Hematopoietic multipotent progenitor cell treated with erythropoietin and hydrocortisone succinate and interleukin-3 and kit ligand, for 6 days (in vitro differentiated cells): Measurements from ENCODE around the gene HEATR9.
"Not testable (repeated sequence)": the region's sequence is repeated elsewhere in the genome, so short reads cannot be mapped to it uniquely, and the experiment has no call there.

ENCODE experiments used
- DNase-seq: peaks from one replicate; pipeline ENCODE4 v3.0.0-alpha.2; 2015

The HEATR9 gene

GRCh38 chr17:35868737-35869136, at the start of gene HEATR9:
Gene HEATR9, minus strand, starts transcription at chr17:35868891. Its CDS starts 149 bp downstream, at chr17:35868742.
- DNase-seq = no peak

- no peak for DNase-seq
These were observed 49.0 kb upstream of the HEATR9 start for GRCh38 chr17:35917519-35918213.

- DNase-seq = no peak
These were observed 46.7 kb upstream of the HEATR9 start for GRCh38 chr17:35915153-35915964.

- no peak for DNase-seq
These were observed 45.7 kb upstream of the HEATR9 start for GRCh38 chr17:35914354-35914753.

GRCh38 chr17:35913609-35914008, 44.9 kb upstream of the HEATR9 start:
- no peak for DNase-seq

GRCh38 chr17:35912942-35913341, 44.3 kb upstream of the HEATR9 start:
- DNase-seq = no peak

- DNase-seq = peak; percentile 67
These were observed 43.7 kb upstream of the HEATR9 start for GRCh38 chr17:35912339-35912912.

GRCh38 chr17:35909408-35909807, 40.7 kb upstream of the HEATR9 start:
- no peak for DNase-seq

GRCh38 chr17:35907691-35908090, 39.0 kb upstream of the HEATR9 start:
- DNase-seq = no peak

- DNase-seq = no peak
These were observed 38.4 kb upstream of the HEATR9 start for GRCh38 chr17:35906926-35907637.

GRCh38 chr17:35906191-35906925, 37.7 kb upstream of the HEATR9 start:
- DNase-seq = no peak

GRCh38 chr17:35903451-35903850, 34.8 kb upstream of the HEATR9 start:
- DNase-seq = no peak

- no peak for DNase-seq
These were observed 33.0 kb upstream of the HEATR9 start for GRCh38 chr17:35901631-35902175.

GRCh38 chr17:35900708-35901480, 32.2 kb upstream of the HEATR9 start:
- DNase-seq = no peak

GRCh38 chr17:35900280-35900679, 31.6 kb upstream of the HEATR9 start:
- no peak for DNase-seq

GRCh38 chr17:35898283-35899070, 29.8 kb upstream of the HEATR9 start:
- peak; percentile 86 for DNase-seq

- not testable (repeated sequence) for DNase-seq
These were observed 29.1 kb upstream of the HEATR9 start for GRCh38 chr17:35897772-35898171.

GRCh38 chr17:35895636-35896587, 27.2 kb upstream of the HEATR9 start:
- peak; percentile 79 for DNase-seq

- DNase-seq = no peak
These were observed 25.5 kb upstream of the HEATR9 start for GRCh38 chr17:35894206-35894605.
